Measurements from ENCODE around the gene MOB2. TPM values are rescaled to one million over a fixed set of nuclear protein-coding genes. Genes with fewer than 3 reads are reported as not detected.
"Not testable (repeated sequence)": the region's sequence is repeated elsewhere in the genome, so short reads cannot be mapped to it uniquely, and the experiment has no call there.

Gene MOB2
- total RNA-seq, 2 experiments from 2014 or later = 34.1 to 34.7 TPM

- Mint-ChIP-seq H3K9me3 (ENCODE audit: low read depth) (peaks cover 8% of the 10 kb centered on the region), H3K27me3 (no peaks in the 10 kb centered on the region), H3K27ac (no peak overlapping the region), H3K36me3 (no peaks in the 10 kb centered on the region), H3K4me3 (no peak overlapping the region), H3K4me1 (no peaks in the 10 kb centered on the region)
- DNase-seq = no peak
- CTCF ChIA-PET = no interaction called here
- no peak for ATAC-seq
These were observed 61.1 kb downstream of the MOB2 start for GRCh38 chr11:1425439-1425838.

DNA sequence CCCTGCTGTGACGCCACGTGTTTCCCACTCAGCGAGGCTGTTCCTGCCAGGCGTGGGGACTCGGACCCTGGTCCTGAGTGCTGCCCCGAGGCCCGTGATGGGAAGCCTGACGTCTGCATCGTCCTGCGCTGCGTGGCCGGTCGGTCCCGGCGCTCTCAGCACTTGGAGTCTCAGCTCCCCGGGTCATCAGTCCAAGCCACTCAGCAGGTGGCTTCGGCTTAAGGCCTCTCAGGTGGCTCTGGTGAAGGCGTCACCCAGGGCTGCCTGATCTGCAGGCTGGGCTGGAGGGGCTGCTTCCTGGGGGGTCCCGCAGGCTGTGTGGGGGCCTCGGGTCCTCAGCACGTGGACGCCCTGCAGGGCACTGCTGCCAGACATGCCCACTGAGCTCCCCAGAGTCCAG is 61.6 kb downstream of the MOB2 start:
- Mint-ChIP-seq H3K36me3 (no peaks in the 10 kb centered on the region), H3K4me3 (no peak overlapping the region), H3K9me3 (ENCODE audit: low read depth) (peaks cover 8% of the 10 kb centered on the region), H3K4me1 (no peaks in the 10 kb centered on the region), H3K27ac (no peak overlapping the region), H3K27me3 (no peaks in the 10 kb centered on the region)
- CTCF ChIA-PET = no interaction called here
- ATAC-seq (no peak), DNase-seq (no peak)

DNA sequence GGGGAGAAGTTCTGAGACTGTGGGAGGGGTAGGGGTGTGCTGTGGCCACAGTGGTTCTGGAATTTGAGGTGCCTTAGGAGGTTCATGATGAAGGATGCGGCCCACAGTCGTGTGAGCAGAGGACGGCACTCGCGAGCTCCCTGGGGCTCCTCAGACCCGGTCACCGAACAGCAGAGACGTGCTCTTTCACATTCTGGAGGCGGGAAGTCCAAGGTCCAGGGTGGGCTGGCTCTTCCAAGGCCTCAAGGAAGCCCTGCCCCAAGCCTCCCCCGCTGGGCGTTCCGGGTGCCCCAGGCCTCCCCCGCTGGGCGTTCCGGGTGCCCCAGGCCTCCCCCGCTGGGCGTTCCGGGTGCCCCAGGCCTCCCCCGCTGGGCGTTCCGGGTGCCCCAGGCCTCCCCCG is 63.2 kb downstream of the MOB2 start:
- H3K4me3 Mint-ChIP-seq; DNase-seq; H3K36me3 Mint-ChIP-seq; H3K4me1 Mint-ChIP-seq; H3K27me3 Mint-ChIP-seq; CTCF ChIA-PET; ATAC-seq; H3K9me3 Mint-ChIP-seq (ENCODE audit: low read depth); H3K27ac Mint-ChIP-seq: not testable (repeated sequence)

DNA sequence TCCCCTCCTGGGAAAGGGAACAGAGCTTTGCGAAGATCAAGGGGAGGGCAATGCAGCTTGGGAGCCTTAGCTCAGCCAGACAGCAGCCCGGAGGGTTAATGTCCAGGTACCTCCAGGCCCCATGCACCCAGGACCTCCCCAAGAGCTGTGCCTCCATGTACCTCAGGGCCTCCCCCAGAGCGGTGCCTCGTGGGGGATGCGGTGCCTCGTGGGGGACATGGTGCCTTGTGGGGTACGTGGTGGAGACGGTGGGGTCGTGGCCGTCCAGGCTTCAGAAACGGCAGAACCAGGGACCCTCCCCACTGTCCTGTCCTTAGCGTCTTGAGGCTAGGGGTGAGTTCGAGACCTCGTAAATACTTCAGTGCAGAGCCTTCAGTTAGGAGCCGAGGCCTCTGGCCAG is 63.6 kb downstream of the MOB2 start:
- no peaks in the 10 kb centered on the region for H3K4me1 Mint-ChIP-seq
- H3K4me3 Mint-ChIP-seq = no peak overlapping the region
- H3K27me3 Mint-ChIP-seq = no peaks in the 10 kb centered on the region
- H3K36me3 Mint-ChIP-seq = no peaks in the 10 kb centered on the region
- DNase-seq (no peak), ATAC-seq (no peak)
- CTCF ChIA-PET = no interaction called here
- peaks cover 8% of the 10 kb centered on the region for H3K9me3 Mint-ChIP-seq (ENCODE audit: low read depth)
- H3K27ac Mint-ChIP-seq = no peak overlapping the region

- Mint-ChIP-seq H3K27ac (no peak overlapping the region), H3K36me3 (no peaks in the 10 kb centered on the region), H3K4me3 (no peak overlapping the region), H3K4me1 (no peaks in the 10 kb centered on the region), H3K27me3 (no peaks in the 10 kb centered on the region), H3K9me3 (ENCODE audit: low read depth) (peaks cover 8% of the 10 kb centered on the region)
- DNase-seq = no peak
- no peak for ATAC-seq
- CTCF ChIA-PET = no interaction called here
These were observed 64.1 kb downstream of the MOB2 start for GRCh38 chr11:1422481-1422880.

- DNase-seq (no peak), ATAC-seq (no peak)
- CTCF ChIA-PET = no interaction called here
- no peaks in the 10 kb centered on the region for H3K27me3 Mint-ChIP-seq
- peaks cover 12% of the 10 kb centered on the region for H3K9me3 Mint-ChIP-seq (ENCODE audit: low read depth)
- H3K27ac Mint-ChIP-seq = no peak overlapping the region
- H3K4me1 Mint-ChIP-seq = no peaks in the 10 kb centered on the region
- peaks cover 3% of the 10 kb centered on the region for H3K36me3 Mint-ChIP-seq
- no peak overlapping the region for H3K4me3 Mint-ChIP-seq
These were observed 65.3 kb downstream of the MOB2 start for GRCh38 chr11:1421291-1421690.

DNA sequence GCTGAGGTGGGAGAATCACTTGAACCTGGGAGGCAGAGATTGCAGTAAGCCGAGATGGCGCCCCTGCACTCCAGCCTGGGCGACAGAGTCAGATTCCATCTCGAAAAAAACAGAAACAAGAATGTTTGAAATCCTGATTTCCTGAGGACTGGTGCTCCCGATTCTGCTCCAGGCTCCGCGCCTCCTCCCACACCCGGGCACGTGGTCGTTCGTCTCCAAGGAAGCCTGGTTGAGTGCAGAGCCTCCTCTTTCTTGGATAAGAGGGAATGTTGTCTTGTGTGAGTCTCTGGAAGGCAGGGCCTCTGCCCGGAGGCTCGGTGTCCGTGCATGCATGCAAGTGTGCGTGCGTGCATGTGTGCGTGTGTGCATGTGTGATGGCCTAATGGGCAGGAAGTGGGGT is 66.8 kb downstream of the MOB2 start:
- Mint-ChIP-seq H3K36me3 (peaks cover 3% of the 10 kb centered on the region), H3K9me3 (ENCODE audit: low read depth) (peaks cover 14% of the 10 kb centered on the region), H3K4me3 (no peak overlapping the region), H3K4me1 (no peaks in the 10 kb centered on the region), H3K27ac (no peak overlapping the region), H3K27me3 (no peaks in the 10 kb centered on the region)
- DNase-seq (no peak), ATAC-seq (no peak)
- CTCF ChIA-PET = no interaction called here

Other genes with a start within 250 kb of the MOB2 start
- gene TOLLIP, start 177.1 kb downstream of the MOB2 start, total RNA-seq = 10 to 100 TPM; 33.3 to 35.8 TPM
- under 1 TPM in 1 of 2 experiments, not detected in 1; 0.40 TPM for gene BRSK2, start 96.8 kb downstream of the MOB2 start, total RNA-seq
- 1 to 10 TPM in 1 of 2 experiments, under 1 TPM in 1; 0.50 to 1.1 TPM for gene DUSP8, start 85.5 kb upstream of the MOB2 start, total RNA-seq
- gene KRTAP5-1, start 98.5 kb upstream of the MOB2 start, total RNA-seq = not detected
- gene KRTAP5-2, start 111.5 kb upstream of the MOB2 start, total RNA-seq = not detected
- gene KRTAP5-3, start 121.7 kb upstream of the MOB2 start, total RNA-seq = not detected
- gene KRTAP5-4, start 135.4 kb upstream of the MOB2 start, total RNA-seq = not detected
- not detected for gene KRTAP5-5, start 143.0 kb upstream of the MOB2 start, total RNA-seq
- not detected for gene KRTAP5-6, start 210.4 kb upstream of the MOB2 start, total RNA-seq